Measurements from ENCODE around the gene FSCN2.

GRCh38 chr17:81483085-81483861 lies 44.9 kb upstream of the FSCN2 start:
- TF ChIP-seq CTCF (conservative IDR thresholded peaks at IDR 0.05) (no peak), ZFX (IDR thresholded peaks at IDR 0.05) (no peak)
